ENCODE measurements around the gene ATP2B3. TPM values are rescaled to one million over a fixed set of nuclear protein-coding genes. Genes with fewer than 3 reads are reported as not detected.

The ATP2B3 gene
- total RNA-seq, 3 donors from 2014 or later (not counting 1 experiment from before 2014, with no cell fraction given): not detected

DNA sequence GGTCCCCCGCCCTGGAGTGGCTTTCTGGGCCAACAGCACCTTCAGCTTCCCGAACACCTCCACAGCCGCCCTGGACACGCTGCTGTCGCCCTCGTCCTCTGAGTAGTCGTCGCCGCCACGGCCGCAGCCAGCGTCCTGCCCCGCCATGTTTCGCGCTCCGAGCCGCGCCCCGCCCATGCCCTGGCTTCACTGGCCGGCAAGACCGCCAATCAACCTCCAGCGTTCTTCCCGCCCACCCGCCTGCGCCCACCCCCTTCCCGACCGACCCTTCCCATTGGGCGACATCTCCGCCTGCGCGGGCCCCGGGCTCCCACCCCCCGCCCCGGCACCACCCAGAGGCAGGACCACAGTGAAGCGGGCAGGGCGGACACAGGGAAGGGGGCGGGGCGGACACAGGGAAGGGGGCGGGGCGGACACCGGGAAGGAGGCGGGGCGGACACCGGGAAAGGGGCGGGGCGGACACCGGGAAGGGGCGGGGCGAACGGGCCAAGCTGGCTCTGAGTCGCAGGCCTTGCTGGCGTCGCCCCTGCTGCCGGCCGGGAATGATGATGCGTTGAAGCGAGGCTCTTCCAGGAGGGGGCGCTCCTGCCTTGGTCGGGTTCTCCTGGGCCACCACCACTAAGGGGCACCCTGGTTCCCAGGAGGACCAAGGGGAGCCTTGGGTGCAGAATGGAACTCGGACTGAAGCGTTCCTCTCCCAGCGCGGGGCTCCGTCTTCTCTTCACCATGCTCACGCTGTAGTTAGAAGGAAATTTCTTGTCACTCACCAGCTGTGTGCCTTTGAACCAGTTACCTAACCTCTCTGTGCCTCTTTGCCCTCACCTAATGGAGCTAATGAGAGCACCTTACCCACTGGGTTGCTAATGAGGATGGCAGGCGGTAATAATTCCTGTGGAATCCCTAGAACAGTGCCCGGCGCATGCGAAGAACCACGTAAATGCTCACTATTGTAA is 46.8 kb upstream of the ATP2B3 start, which contains the start of gene HAUS7:
Gene HAUS7 (minus strand): TSS at position 166 of the 953 bp plus-strand sequence. CDS start 19 bp downstream, at position 147.
- DNase-seq: peak; percentile 76 to 93
- TF ChIP-seq CTCF (IDR thresholded peaks at IDR 0.05): peak; percentile 43
- Histone ChIP-seq H3K36me3 (ENCODE audit: control insufficient read depth, insufficient read depth, low read length) (no peaks in the 10 kb centered on the region), H3K4me3 (ENCODE audit: low read length) (peak within 1 kb of the TSS; percentile 69), H3K27ac (ENCODE audit: low read length) (peak within 1 kb of the TSS; percentile 45), H3K4me1 (ENCODE audit: control insufficient read depth, insufficient read depth, low read length) (peaks cover 34% of the 10 kb centered on the region), H3K27me3 (ENCODE audit: control insufficient read depth, insufficient read depth, low read length) (no peaks in the 10 kb centered on the region), H3K9me3 (ENCODE audit: control insufficient read depth, insufficient read depth, low read length) (no peaks in the 10 kb centered on the region)
- 10% methylated on average over 50 of the region's 70 CpGs for WGBS (ENCODE audit: insufficient coverage)
- intact Hi-C loops (cut with micrococcal nuclease): loop anchor here (5.0 kb wide), 1 partner anchor 37 kb away; no protein-coding TSS in a partner anchor
- Mint-ChIP-seq H3K9me3 (no peaks in the 10 kb centered on the region), H3K4me1 (peaks cover 0 to 7% of the 10 kb centered on the region in 2 donors), H3K4me3 (peak within 1 kb of the TSS; percentile 86), H3K36me3 (no peaks in the 10 kb centered on the region), H3K27me3 (ENCODE audit: low read depth in 2 of 2) (no peaks in the 10 kb centered on the region), H3K27ac (peak within 1 kb of the TSS; percentile 45 to 66)
- ATAC-seq: peak; percentile 81 to 92 (median 84)

DNA sequence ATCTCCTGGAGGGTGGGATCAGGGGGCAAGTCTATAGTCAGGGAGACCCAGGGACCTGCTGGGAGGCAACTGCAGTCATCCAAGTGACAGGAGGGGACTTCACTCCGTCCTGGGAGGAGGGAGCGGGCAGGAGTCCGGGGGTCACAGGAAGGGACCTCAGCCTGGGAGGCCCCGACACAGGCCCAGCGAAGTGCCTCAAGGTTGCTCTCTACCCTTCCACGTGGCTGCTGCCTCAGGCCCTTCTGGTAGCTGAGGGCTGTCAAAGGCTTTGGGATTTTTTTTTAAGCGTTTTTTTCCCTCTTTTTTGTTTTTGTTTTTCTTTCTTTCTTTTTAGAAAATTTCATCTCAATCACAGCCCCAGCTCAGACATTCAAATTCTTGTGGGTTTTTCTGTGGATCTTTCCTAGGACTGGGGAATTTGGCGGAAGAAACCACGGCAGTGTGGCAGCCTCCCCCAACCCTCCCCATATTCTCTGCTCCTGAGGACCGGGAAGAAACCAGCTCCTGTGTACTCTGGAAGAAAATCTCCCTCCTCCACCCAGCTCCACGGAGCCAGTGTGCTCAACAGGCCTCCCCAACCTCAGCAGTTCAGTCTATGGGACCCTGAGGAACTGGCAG is 45.7 kb upstream of the ATP2B3 start:
- H3K4me3 ChIP-seq (ENCODE audit: low read length): no peak overlapping the region
- no peaks in the 10 kb centered on the region for H3K27me3 ChIP-seq (ENCODE audit: control insufficient read depth, insufficient read depth, low read length)
- H3K4me1 Mint-ChIP-seq: peaks cover 0 to 7% of the 10 kb centered on the region in 2 donors
- H3K36me3 ChIP-seq (ENCODE audit: control insufficient read depth, insufficient read depth, low read length): no peaks in the 10 kb centered on the region
- 95% methylated on average over 7 of the region's 11 CpGs for WGBS (ENCODE audit: insufficient coverage)
- no peak for TF ChIP-seq CTCF (IDR thresholded peaks at IDR 0.05)
- H3K36me3 Mint-ChIP-seq: no peaks in the 10 kb centered on the region
- H3K27me3 Mint-ChIP-seq (ENCODE audit: low read depth in 2 of 2): no peaks in the 10 kb centered on the region
- no peak for DNase-seq
- H3K4me1 ChIP-seq (ENCODE audit: control insufficient read depth, insufficient read depth, low read length): peaks cover 34% of the 10 kb centered on the region
- H3K4me3 Mint-ChIP-seq: no peak overlapping the region
- no peaks in the 10 kb centered on the region for H3K9me3 Mint-ChIP-seq
- intact Hi-C loops (cut with micrococcal nuclease): loop anchor here (5.0 kb wide), 1 partner anchor 36 kb away; no protein-coding TSS in a partner anchor
- ATAC-seq: no peak
- H3K9me3 ChIP-seq (ENCODE audit: control insufficient read depth, insufficient read depth, low read length): no peaks in the 10 kb centered on the region
- H3K27ac Mint-ChIP-seq: peak overlapping the region in 1 of 2 donors; percentile 66
- peak overlapping the region; percentile 45 for H3K27ac ChIP-seq (ENCODE audit: low read length)

GRCh38 chrX:153473126-153473525 is 44.3 kb upstream of the ATP2B3 start:
- intact Hi-C loops (cut with micrococcal nuclease): loop anchor here (5.0 kb wide), 1 partner anchor 34 kb away; no protein-coding TSS in a partner anchor
- no peaks in the 10 kb centered on the region for H3K27me3 Mint-ChIP-seq (ENCODE audit: low read depth in 2 of 2)

More at GRCh38 chrX:153473126-153473525, 44.3 kb upstream of the ATP2B3 start:
- H3K27ac ChIP-seq (ENCODE audit: low read length): no peak overlapping the region
- Mint-ChIP-seq H3K36me3 (no peaks in the 10 kb centered on the region), H3K4me3 (peak overlapping the region; percentile 67), H3K27ac (peak overlapping the region in 1 of 2 donors; percentile 36), H3K4me1 (no peaks in the 10 kb centered on the region), H3K9me3 (no peaks in the 10 kb centered on the region)
- 100% methylated on average over 6 of the region's 10 CpGs for WGBS (ENCODE audit: insufficient coverage)
- no peaks in the 10 kb centered on the region for H3K36me3 ChIP-seq (ENCODE audit: control insufficient read depth, insufficient read depth, low read length)
- H3K4me1 ChIP-seq (ENCODE audit: control insufficient read depth, insufficient read depth, low read length): peaks cover 34% of the 10 kb centered on the region
- no peak overlapping the region for H3K4me3 ChIP-seq (ENCODE audit: low read length)
- no peaks in the 10 kb centered on the region for H3K27me3 ChIP-seq (ENCODE audit: control insufficient read depth, insufficient read depth, low read length)
- H3K9me3 ChIP-seq (ENCODE audit: control insufficient read depth, insufficient read depth, low read length): no peaks in the 10 kb centered on the region
- DNase-seq (no peak), ATAC-seq (no peak)
- no peak for TF ChIP-seq CTCF (IDR thresholded peaks at IDR 0.05)

Data from natural killer cell (primary cell).